KBM-7 (cell line): ENCODE results near the gene OR4F15.
"Not testable (repeated sequence)": the region's sequence is repeated elsewhere in the genome, so short reads cannot be mapped to it uniquely, and the experiment has no call there.

ENCODE experiments used
- DNase-seq: peaks from one replicate; pipeline ENCODE4 v3.0.0-alpha.2; 2015
- in situ Hi-C: fragments of 300-500 bp; cut with MboI; formaldehyde crosslinking; loops from 2 replicates; pipeline ENCODE4 v1.14.3; 2020; ENCODE audit warnings: low sequenced_read_pairs, low pct_unique_long_range_greater_than_20kb, mixed read lengths

OR4F15 gene

GRCh38 chr15:101811902-101812301 is at the start of gene OR4F15:
TSS of gene OR4F15 (plus strand) at chr15:101812202. CDS start at chr15:101818187, 5,985 bp downstream.
- in situ Hi-C loops: no loop called here

GRCh38 chr15:101764669-101765339 is 47.2 kb upstream of the OR4F15 start:
- in situ Hi-C loops, DNase-seq: not testable (repeated sequence)

More at GRCh38 chr15:101811902-101812301, at the start of gene OR4F15:
- no peak for DNase-seq

GRCh38 chr15:101765340-101765671 is 46.7 kb upstream of the OR4F15 start:
- in situ Hi-C loops: not testable (repeated sequence)

GRCh38 chr15:101765772-101766456 is 46.1 kb upstream of the OR4F15 start:
- DNase-seq: no peak
- in situ Hi-C loops: no loop called here

More at GRCh38 chr15:101765340-101765671, 46.7 kb upstream of the OR4F15 start:
- not testable (repeated sequence) for DNase-seq

- in situ Hi-C loops: not testable (repeated sequence)
Observed at GRCh38 chr15:101767083-101767640, 44.8 kb upstream of the OR4F15 start.

GRCh38 chr15:101772921-101773320 is 39.1 kb upstream of the OR4F15 start:
- no peak for DNase-seq
- in situ Hi-C loops: no loop called here

More at GRCh38 chr15:101767083-101767640, 44.8 kb upstream of the OR4F15 start:
- not testable (repeated sequence) for DNase-seq

GRCh38 chr15:101773496-101774100 is 38.4 kb upstream of the OR4F15 start:
- DNase-seq: peak; percentile 12
- in situ Hi-C loops: no loop called here

GRCh38 chr15:101775136-101775535 is 36.9 kb upstream of the OR4F15 start:
- DNase-seq: no peak
- in situ Hi-C loops: no loop called here

- in situ Hi-C loops, DNase-seq: not testable (repeated sequence)
Observed at GRCh38 chr15:101778576-101778975, 33.4 kb upstream of the OR4F15 start.

- DNase-seq, in situ Hi-C loops: not testable (repeated sequence)
Observed at GRCh38 chr15:101780225-101780624, 31.8 kb upstream of the OR4F15 start.

- in situ Hi-C loops: no loop called here
- DNase-seq: no peak
Observed at GRCh38 chr15:101781928-101782327, 30.1 kb upstream of the OR4F15 start.

GRCh38 chr15:101784644-101785043 is 27.4 kb upstream of the OR4F15 start:
- DNase-seq: no peak
- in situ Hi-C loops: no loop called here

GRCh38 chr15:101786422-101786821 is 25.6 kb upstream of the OR4F15 start:
- DNase-seq, in situ Hi-C loops: not testable (repeated sequence)

- in situ Hi-C loops, DNase-seq: not testable (repeated sequence)
Observed at GRCh38 chr15:101788001-101788400, 24.0 kb upstream of the OR4F15 start.

GRCh38 chr15:101788503-101789269 is 23.3 kb upstream of the OR4F15 start:
- in situ Hi-C loops, DNase-seq: not testable (repeated sequence)

GRCh38 chr15:101790748-101791147 is 21.3 kb upstream of the OR4F15 start:
- in situ Hi-C loops, DNase-seq: not testable (repeated sequence)

- DNase-seq, in situ Hi-C loops: not testable (repeated sequence)
Observed at GRCh38 chr15:101793981-101794380, 18.0 kb upstream of the OR4F15 start.

- in situ Hi-C loops: no loop called here
- DNase-seq: no peak
Observed at GRCh38 chr15:101795455-101795854, 16.5 kb upstream of the OR4F15 start.

- in situ Hi-C loops: no loop called here
- no peak for DNase-seq
Observed at GRCh38 chr15:101799665-101800064, 12.3 kb upstream of the OR4F15 start.
